NCI-H510A (cell line): Measurements from ENCODE around the gene NUP93.

ENCODE experiments used
- DNase-seq: peaks from one replicate; lab custom pipeline; 2025; lab: John Stamatoyannopoulos, UW

The NUP93 gene

GRCh38 chr16:56729735-56730662 lies at the start of gene NUP93:
Gene NUP93 (plus strand): TSS chr16:56730129. CDS start chr16:56748248, 18,119 bp downstream.
- peak; percentile 79 for DNase-seq

- peak; percentile 75 for DNase-seq
Measured at GRCh38 chr16:56681939-56682702, 47.8 kb upstream of the NUP93 start, which contains the start of gene MT1X. Gene MT1X (plus strand): TSS chr16:56682470. CDS start chr16:56682541, 71 bp downstream.

GRCh38 chr16:56682703-56683397 lies 47.1 kb upstream of the NUP93 start:
- DNase-seq: no peak

- DNase-seq: no peak
Measured at GRCh38 chr16:56683424-56684172, 46.3 kb upstream of the NUP93 start.

- DNase-seq: no peak
Measured at GRCh38 chr16:56684256-56684925, 45.5 kb upstream of the NUP93 start.

- DNase-seq: no peak
Measured at GRCh38 chr16:56684926-56685590, 44.9 kb upstream of the NUP93 start.

GRCh38 chr16:56686758-56687157 lies 43.2 kb upstream of the NUP93 start:
- DNase-seq: no peak

GRCh38 chr16:56688762-56689161 lies 41.2 kb upstream of the NUP93 start:
- DNase-seq: no peak

GRCh38 chr16:56689171-56689570 lies 40.8 kb upstream of the NUP93 start:
- no peak for DNase-seq

GRCh38 chr16:56690420-56691122 lies 39.4 kb upstream of the NUP93 start:
- no peak for DNase-seq

- no peak for DNase-seq
Measured at GRCh38 chr16:56691885-56692284, 38.0 kb upstream of the NUP93 start.

- no peak for DNase-seq
Measured at GRCh38 chr16:56695246-56695645, 34.7 kb upstream of the NUP93 start.

GRCh38 chr16:56697456-56698155 lies 32.3 kb upstream of the NUP93 start:
- no peak for DNase-seq

GRCh38 chr16:56700195-56700594 lies 29.7 kb upstream of the NUP93 start:
- DNase-seq: no peak

GRCh38 chr16:56700631-56701030 lies 29.3 kb upstream of the NUP93 start:
- no peak for DNase-seq

- no peak for DNase-seq
Measured at GRCh38 chr16:56701534-56701933, 28.4 kb upstream of the NUP93 start.

- no peak for DNase-seq
Measured at GRCh38 chr16:56702836-56703235, 27.1 kb upstream of the NUP93 start.

GRCh38 chr16:56708525-56709442 lies 21.1 kb upstream of the NUP93 start:
- DNase-seq: no peak
